SHP77 (cell line): ENCODE measurements around the gene FOXA1.
"Not testable (repeated sequence)": the region's sequence is repeated elsewhere in the genome, so short reads cannot be mapped to it uniquely, and the experiment has no call there.

Experiments used
- DNase-seq, 2 experiments: peaks; one replicate each; lab custom pipeline; 2025; lab: John Stamatoyannopoulos, UW

FOXA1 gene

DNA sequence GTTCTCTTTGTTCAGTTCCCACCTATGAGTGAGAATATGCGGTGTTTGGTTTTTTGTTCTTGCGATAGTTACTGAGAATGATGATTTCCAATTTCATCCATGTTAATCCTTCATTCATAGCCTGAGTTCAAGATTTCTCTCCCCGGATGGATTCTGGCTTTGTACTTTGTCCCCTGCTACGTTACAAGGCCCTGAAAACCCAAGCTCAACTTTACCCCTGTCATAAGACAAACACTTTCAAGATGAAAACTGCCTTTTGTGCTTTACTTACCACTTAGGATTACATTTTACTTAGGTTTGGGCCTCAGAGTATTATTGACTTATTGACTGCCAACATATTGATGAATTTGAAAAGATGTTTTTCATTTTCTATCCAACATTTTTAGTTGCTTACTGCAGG, 36.3 kb downstream of the FOXA1 start:
- DNase-seq: no peak

- DNase-seq: not testable (repeated sequence)
Measured at GRCh38 chr14:37555596-37555995, 39.5 kb downstream of the FOXA1 start.

DNA sequence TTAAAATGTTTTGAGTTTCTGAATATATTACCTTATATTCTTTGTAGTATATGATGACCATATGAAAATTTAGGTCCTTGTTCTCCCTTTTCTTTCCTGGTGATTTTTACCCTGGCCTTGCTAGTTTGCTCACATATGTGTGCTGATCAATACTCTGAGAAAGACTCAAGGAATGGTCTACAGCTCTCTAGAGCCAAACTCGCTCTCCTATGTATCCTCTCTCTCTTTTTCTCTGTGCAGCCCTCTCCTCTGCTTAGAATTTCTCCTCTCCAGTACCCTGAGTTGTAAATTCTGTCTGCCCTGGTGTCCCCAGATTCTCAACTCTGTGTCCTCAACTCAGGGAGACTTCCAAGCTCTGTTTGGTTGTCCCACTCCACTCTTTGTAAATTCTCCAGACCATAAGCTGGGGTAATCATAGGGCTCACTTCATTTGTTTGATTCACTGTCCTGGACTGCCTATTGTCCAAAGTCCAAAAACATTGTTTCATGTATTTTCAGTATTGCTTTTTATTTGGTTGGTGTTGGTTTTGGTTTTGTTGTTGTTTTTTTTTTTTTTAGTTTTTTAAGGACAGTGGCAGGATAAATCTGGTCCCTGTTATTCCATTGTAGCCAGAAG, 41.0 kb downstream of the FOXA1 start:
- DNase-seq: no peak

DNA sequence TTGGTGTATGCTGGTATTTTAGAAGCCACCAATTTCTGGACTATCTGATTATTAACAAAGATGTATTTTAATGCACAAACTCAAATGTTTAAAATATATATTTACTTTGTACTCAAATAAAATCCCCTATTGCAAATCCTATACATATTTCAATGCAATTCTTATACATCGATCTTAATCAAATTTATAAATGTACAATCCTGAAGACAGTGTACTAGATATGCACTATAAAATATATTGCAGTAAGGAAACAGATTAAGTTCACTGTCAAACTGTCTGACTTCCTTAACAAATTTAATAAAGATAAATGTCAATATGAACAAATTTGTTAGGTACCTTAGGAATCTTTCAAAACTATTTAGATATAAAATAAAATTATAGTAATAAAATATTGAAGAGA, 43.9 kb downstream of the FOXA1 start:
- DNase-seq: no peak

DNA sequence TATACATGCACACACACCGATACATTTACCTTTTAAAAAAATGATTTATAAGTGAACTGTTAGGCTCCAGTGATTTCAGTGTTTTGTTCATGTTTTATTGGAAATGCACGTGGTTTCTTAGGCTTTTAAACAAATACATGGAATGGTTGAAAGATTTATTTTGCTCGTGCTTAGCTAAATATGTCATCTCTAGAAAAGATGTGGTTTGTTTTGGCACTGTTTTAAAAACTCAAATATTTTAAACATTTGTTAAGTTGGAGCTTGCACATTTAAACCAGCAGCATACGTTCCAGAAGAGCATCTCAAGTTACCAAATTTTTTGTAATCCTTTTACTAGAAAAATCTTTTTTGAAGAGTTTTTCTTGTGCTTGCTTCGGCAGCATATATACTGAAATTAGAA, 44.5 kb downstream of the FOXA1 start:
- no peak for DNase-seq

DNA sequence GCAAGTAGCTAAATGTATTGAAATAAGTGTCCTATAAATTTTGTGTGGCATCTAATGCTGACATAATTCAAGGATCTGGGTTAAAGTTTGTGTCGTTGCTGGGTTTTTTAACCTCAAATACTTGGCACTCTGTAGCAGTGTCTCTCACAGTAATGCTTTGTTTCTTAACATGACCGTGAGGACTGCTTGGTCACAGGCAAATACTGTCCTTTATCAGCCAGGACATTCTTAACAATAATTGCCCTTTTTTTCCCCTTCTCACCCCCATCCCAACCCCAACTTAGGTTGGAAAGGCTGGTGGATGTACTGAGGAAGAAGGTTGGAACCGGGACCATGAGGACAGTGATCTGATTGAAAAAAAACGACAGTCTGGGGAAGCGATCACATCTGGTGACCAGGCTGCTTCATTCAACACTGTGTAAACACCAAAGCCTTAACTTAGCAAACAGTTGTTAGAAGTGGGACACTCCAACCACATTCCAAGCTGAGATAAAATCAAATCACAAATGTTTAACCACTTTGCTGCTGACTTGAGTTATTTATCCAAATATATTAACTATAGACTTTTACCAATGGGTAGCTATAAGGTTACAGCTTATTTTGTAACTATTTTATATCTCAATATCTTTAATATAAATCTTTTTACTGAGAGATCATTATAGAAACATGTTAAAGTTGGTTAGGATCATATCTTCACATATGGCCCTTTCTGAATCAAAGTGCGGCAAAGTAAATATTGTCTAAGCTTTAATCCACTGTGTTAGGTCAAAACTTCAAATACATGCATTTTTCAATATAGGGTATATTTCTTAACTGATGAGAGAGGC, 48.2 kb downstream of the FOXA1 start:
- peak; percentile 87 to 92 for DNase-seq

- no peak for DNase-seq
Measured at GRCh38 chr14:37545174-37545573, 49.9 kb downstream of the FOXA1 start.

- DNase-seq: no peak
Measured at GRCh38 chr14:37544407-37544806, 50.6 kb downstream of the FOXA1 start.

DNA sequence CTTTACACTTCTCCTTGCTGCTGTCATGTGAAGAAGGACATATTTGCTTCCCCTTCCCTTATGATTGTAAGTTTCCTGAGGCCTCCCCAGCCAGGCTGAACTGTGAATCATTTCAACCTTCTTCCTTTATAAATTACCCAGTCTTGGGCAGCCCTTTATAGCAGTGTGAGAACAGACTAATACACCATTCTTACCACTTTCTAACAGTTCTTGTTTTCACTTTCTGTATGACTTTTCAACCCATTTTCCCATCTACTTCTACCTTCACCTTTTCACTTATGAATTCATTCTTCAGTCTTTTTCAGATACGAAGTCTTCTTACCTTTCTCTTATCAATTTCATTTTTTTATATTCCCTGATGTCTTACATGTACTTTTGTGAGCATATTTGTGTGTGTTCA, 55.1 kb downstream of the FOXA1 start:
- no peak for DNase-seq
